K562 (cell line): ENCODE results near the gene ASRGL1. TPM values are rescaled to one million over a fixed set of nuclear protein-coding genes. Genes with fewer than 3 reads are reported as not detected.

ENCODE experiments used
- BHLHE40 ChIP-seq: IDR thresholded peaks from 2 replicates; pipeline ENCODE4 v1.6.1; 2011; ENCODE audit warnings: low read length, improper control_type of control experiment
- CBX8 ChIP-seq: fragments of 200-600 bp; sonication (generic); IDR thresholded peaks from 2 replicates; pipeline ENCODE4 v1.6.1; 2012; ENCODE audit warnings: borderline replicate concordance, mixed run types, low read depth, mild to moderate bottlenecking, moderate library complexity, mixed read lengths, low read length, control low read depth, inconsistent platforms; ENCODE audit not compliant: poor library complexity, severe bottlenecking; ENCODE audit errors: extremely low read depth
- CEBPG ChIP-seq, 3 experiments: fragments of 200-800 bp in 1 of 3; sonication (Bioruptor generic) in 1 of 3; sonication (generic) in 1 of 3; formaldehyde crosslinking in 1 of 3; IDR thresholded peaks in 2 of 3; conservative IDR thresholded peaks in 1 of 3; 2 replicates each; pipeline versions ENCODE4 v1.6.1 to v1.8.0; 2016 to 2022; ENCODE audit warnings: missing compliant biosample characterization in 2 of 3, missing genetic modification characterization in 2 of 3, mild to moderate bottlenecking in 1 of 3, missing genetic modification reagents in 1 of 3
- CREM ChIP-seq: IDR thresholded peaks from 2 replicates; pipeline ENCODE4 v1.6.1; 2014; ENCODE audit warnings: antibody characterized with exemption, low read depth
- EGR1 ChIP-seq: fragments of 450-650 bp; conservative IDR thresholded peaks from 2 replicates; pipeline ENCODE4 v1.6.1; 2017; ENCODE audit warnings: mild to moderate bottlenecking
- GTF2F1 ChIP-seq: IDR thresholded peaks from 2 replicates; pipeline ENCODE4 v1.6.1; 2011; ENCODE audit warnings: low read depth, low read length, improper control_type of control experiment
- HDAC2 ChIP-seq: fragments of 450-650 bp; IDR thresholded peaks from 2 replicates; pipeline ENCODE4 v1.6.1; 2016; ENCODE audit warnings: mild to moderate bottlenecking
- LARP7 ChIP-seq: fragments of 450-650 bp; IDR thresholded peaks from 2 replicates; pipeline ENCODE4 v1.6.1; 2016
- MCM5 ChIP-seq: fragments of 450-650 bp; IDR thresholded peaks from 2 replicates; pipeline ENCODE4 v1.6.1; 2016; ENCODE audit warnings: low read depth
- MYNN ChIP-seq, 2 experiments: sonication (generic); formaldehyde crosslinking in 1 of 2; IDR thresholded peaks; 2 replicates each; pipeline versions ENCODE4 v1.5.0 to v1.6.1; 2016 to 2020; ENCODE audit warnings: antibody characterized with exemption in 1 of 2, missing genetic modification reagents in 1 of 2
- NFXL1 ChIP-seq: fragments of 450-650 bp; formaldehyde crosslinking; IDR thresholded peaks from 2 replicates; pipeline ENCODE4 v1.4.0; 2021; ENCODE audit warnings: mild to moderate bottlenecking
- TFAM ChIP-seq: fragments of 250-450 bp; sonication (Bioruptor Pico); conservative IDR thresholded peaks from 2 replicates; pipeline ENCODE4 v1.5.0; 2021; ENCODE audit warnings: mild to moderate bottlenecking, moderate library complexity
- ZC3H4 ChIP-seq: sonication (generic); formaldehyde crosslinking; IDR thresholded peaks from 2 replicates; pipeline ENCODE4 v1.9.0; 2021; ENCODE audit warnings: missing genetic modification reagents, borderline replicate concordance
- ZNF77 ChIP-seq: fragments of 250-450 bp; sonication (Bioruptor Pico); IDR thresholded peaks from 2 replicates; pipeline ENCODE4 v1.5.0; 2020
- polyA plus RNA-seq, 8 experiments: library from polyadenylated mRNA; depleted of rRNA in 4 of 8; stranded (reverse) in 5 of 8; unstranded in 3 of 8; fragments of >200 nt; fragmentation: Nextera tagmentation in 2 of 8; fragmentation: Illumina TruSeq in 1 of 8; extraction: Ambion mirVana in 2 of 8; extraction: Trizol in 1 of 8; gene quantifications; 2 replicates each; pipeline versions ENCODE4 v1.2.1 to v1.2.3, GENCODE V29; 2011 to 2014; ENCODE audit warnings: inconsistent platforms in 1 of 8, missing spikeins in 1 of 8
- total RNA-seq, 7 experiments: library from RNA; depleted of rRNA in 6 of 7; stranded (reverse); fragments of >200 nt in 6 of 7; fragmentation: Illumina TruSeq in 2 of 7; extraction: Trizol in 2 of 7; gene quantifications; 2 replicates each; pipeline versions ENCODE4 v1.2.1 to v1.2.3, GENCODE V29; 2011 to 2021; ENCODE audit warnings: low replicate concordance in 1 of 7
- TF ChIP-seq, protein P1 (sequence below), 2 experiments: fragments of 200-800 bp in 1 of 2; sonication (Bioruptor generic) in 1 of 2; sonication (generic) in 1 of 2; formaldehyde crosslinking in 1 of 2; IDR thresholded peaks in 1 of 2; conservative IDR thresholded peaks in 1 of 2; 2 replicates each; pipeline versions ENCODE4 v1.5.0 to v1.6.1; 2016 to 2020; ENCODE audit warnings: missing compliant biosample characterization in 1 of 2, missing genetic modification characterization in 1 of 2, missing genetic modification reagents in 1 of 2
- TF ChIP-seq, protein P2 (sequence below): fragments of 450-650 bp; IDR thresholded peaks from 2 replicates; pipeline ENCODE4 v1.6.1; 2018; ENCODE audit warnings: mild to moderate bottlenecking, low read depth; ENCODE audit not compliant: partially characterized antibody
- TF ChIP-seq, protein P3 (sequence below): fragments of 250-450 bp; sonication (Bioruptor Pico); IDR thresholded peaks from 2 replicates; pipeline ENCODE4 v1.5.1; 2021; ENCODE audit warnings: mild to moderate bottlenecking
- TF ChIP-seq, protein P4 (sequence below): IDR thresholded peaks from 2 replicates; pipeline ENCODE4 v1.6.1; 2011; ENCODE audit warnings: borderline replicate concordance, low read depth, mild to moderate bottlenecking, moderate library complexity, low read length; ENCODE audit not compliant: insufficient read depth, poor library complexity, severe bottlenecking

Gene ASRGL1
- total and polyA plus RNA-seq, 9 of the 15 experiments (the other 6 are each of a cell fraction or from before 2014, with no cell fraction given): 3.1 to 23.0 (median 11.2) TPM

DNA sequence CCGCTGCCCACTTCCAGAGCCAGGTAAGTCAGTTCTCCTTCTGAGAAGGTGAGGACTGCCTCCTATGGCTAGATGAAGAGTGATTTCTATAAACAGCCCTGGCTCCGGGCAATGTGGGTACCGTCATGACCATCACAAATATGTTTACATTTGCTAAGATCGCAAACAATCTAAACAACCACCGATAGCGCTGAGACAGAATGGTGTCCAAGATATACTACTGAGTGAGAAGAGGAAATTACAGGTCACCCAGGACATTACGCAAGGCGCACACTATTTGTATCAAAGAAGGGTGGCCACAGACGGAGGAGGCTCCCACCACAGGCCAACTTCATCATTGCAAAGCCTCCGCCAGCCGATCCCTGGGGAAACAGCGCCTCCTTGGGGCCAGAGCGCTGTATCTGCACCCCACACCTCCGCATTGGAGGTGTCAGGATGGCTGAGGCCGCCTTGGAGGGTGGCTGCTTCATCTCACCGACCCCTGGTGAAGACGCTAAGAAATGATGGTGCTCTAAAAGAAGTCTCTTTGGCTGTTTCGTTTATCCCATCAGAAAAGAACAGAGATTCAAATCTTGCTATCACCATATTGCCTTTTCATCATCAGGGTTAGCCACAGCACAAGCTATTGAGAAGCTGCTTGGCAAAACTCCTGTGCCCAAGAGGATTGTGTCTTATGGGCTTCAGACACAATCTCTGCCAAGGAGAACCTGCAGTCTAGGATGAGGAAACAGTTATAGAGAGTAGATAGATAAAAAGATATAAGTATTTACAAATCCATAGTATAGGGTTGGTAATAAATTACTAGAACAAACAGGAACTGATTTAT lies 12.3 kb upstream of the ASRGL1 start (continued):
- no peak for TF ChIP-seq TFAM (CRISPR knock-in tag)
- no peak for TF ChIP-seq BHLHE40
- TF ChIP-seq, protein P1, sequence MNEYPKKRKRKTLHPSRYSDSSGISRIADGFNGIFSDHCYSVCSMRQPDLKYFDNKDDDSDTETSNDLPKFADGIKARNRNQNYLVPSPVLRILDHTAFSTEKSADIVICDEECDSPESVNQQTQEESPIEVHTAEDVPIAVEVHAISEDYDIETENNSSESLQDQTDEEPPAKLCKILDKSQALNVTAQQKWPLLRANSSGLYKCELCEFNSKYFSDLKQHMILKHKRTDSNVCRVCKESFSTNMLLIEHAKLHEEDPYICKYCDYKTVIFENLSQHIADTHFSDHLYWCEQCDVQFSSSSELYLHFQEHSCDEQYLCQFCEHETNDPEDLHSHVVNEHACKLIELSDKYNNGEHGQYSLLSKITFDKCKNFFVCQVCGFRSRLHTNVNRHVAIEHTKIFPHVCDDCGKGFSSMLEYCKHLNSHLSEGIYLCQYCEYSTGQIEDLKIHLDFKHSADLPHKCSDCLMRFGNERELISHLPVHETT (CRISPR knock-in tag; conservative IDR thresholded peaks at IDR 0.05 in 1 of 2, IDR thresholded peaks at IDR 0.05 in 1 of 2): no peak
- TF ChIP-seq ZNF77 (CRISPR knock-in tag): no peak
- peak; percentile 69 for TF ChIP-seq CREM
- TF ChIP-seq MYNN (IDR thresholded peaks at IDR 0.05): no peak
- TF ChIP-seq MYNN (CRISPR knock-in tag; IDR thresholded peaks at IDR 0.05): no peak
- TF ChIP-seq, protein P2, sequence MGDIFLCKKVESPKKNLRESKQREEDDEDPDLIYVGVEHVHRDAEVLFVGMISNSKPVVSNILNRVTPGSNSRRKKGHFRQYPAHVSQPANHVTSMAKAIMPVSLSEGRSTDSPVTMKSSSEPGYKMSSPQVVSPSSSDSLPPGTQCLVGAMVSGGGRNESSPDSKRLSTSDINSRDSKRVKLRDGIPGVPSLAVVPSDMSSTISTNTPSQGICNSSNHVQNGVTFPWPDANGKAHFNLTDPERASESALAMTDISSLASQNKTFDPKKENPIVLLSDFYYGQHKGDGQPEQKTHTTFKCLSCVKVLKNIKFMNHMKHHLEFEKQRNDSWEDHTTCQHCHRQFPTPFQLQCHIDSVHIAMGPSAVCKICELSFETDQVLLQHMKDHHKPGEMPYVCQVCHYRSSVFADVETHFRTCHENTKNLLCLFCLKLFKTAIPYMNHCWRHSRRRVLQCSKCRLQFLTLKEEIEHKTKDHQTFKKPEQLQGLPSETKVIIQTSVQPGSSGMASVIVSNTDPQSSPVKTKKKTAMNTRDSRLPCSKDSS: no peak
- no peak for TF ChIP-seq MCM5
- TF ChIP-seq CBX8: no peak
- no peak for TF ChIP-seq LARP7
- TF ChIP-seq, protein P3, sequence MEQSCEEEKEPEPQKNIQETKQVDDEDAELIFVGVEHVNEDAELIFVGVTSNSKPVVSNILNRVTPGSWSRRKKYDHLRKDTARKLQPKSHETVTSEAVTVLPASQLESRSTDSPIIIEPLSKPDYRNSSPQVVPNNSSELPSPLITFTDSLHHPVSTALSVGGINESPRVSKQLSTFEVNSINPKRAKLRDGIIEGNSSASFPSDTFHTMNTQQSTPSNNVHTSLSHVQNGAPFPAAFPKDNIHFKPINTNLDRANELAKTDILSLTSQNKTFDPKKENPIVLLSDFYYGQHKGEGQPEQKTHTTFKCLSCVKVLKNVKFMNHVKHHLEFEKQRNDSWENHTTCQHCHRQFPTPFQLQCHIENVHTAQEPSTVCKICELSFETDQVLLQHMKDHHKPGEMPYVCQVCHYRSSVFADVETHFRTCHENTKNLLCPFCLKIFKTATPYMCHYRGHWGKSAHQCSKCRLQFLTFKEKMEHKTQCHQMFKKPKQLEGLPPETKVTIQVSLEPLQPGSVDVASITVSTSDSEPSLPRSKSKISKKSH (CRISPR knock-in tag): no peak
- TF ChIP-seq NFXL1 (CRISPR knock-in tag): no peak
- no peak for TF ChIP-seq HDAC2
- TF ChIP-seq ZC3H4: no peak
- peak; percentile 61 for TF ChIP-seq EGR1
- TF ChIP-seq CEBPG (CRISPR knock-in tag; IDR thresholded peaks at IDR 0.05): peak; percentile 87
- peak; percentile 66 to 84; a peak in 3 of 4 replicates for TF ChIP-seq CEBPG (tag; conservative IDR thresholded peaks at IDR 0.05 in 1 of 2, IDR thresholded peaks at IDR 0.05 in 1 of 2)
- TF ChIP-seq GTF2F1: no peak
- TF ChIP-seq, protein P4, sequence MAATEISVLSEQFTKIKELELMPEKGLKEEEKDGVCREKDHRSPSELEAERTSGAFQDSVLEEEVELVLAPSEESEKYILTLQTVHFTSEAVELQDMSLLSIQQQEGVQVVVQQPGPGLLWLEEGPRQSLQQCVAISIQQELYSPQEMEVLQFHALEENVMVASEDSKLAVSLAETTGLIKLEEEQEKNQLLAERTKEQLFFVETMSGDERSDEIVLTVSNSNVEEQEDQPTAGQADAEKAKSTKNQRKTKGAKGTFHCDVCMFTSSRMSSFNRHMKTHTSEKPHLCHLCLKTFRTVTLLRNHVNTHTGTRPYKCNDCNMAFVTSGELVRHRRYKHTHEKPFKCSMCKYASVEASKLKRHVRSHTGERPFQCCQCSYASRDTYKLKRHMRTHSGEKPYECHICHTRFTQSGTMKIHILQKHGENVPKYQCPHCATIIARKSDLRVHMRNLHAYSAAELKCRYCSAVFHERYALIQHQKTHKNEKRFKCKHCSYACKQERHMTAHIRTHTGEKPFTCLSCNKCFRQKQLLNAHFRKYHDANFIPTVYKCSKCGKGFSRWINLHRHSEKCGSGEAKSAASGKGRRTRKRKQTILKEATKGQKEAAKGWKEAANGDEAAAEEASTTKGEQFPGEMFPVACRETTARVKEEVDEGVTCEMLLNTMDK: peak; percentile 10
